IMR-90 (cell line): ENCODE measurements around the gene PTBP1. TPM values are rescaled to one million over a fixed set of nuclear protein-coding genes. Genes with fewer than 3 reads are reported as not detected.

Experiments
- ATAC-seq: fragments of 200-7000 bp; cut with Tn5 transposase; 2 replicates; pipeline ENCODE4 v1.9.1; 2020; ENCODE audit warnings: low read depth, mild to moderate bottlenecking, moderate library complexity
- BruUV-seq: library from RNA; stranded (reverse); fragments of 400-500 nt; replicated peaks from 2 replicates; lab custom pipeline; 2021; lab: Mats Ljungman, UMichigan
- CTCF ChIA-PET: fragments of 300-600 bp; formaldehyde crosslinking; extraction: SDS; loops from one replicate; lab custom pipeline; 2021; ENCODE audit warnings: antibody characterized with exemption; lab: Yijun Ruan, JAX
- POLR2A ChIA-PET: fragments of 300-600 bp; sonication (Branson Sonifier 250); formaldehyde crosslinking; loops from one replicate; lab custom pipeline; 2022; ENCODE audit warnings: antibody characterized with exemption; ENCODE audit not compliant: unreplicated experiment; lab: Charles Lee
- DNase-seq: peaks from one replicate; pipeline ENCODE4 v3.0.0; 2013
- H2AFZ ChIP-seq: replicated peaks from 2 replicates; pipeline ENCODE3; 2013; ENCODE audit warnings: low read length, mild to moderate bottlenecking; ENCODE audit not compliant: poor library complexity
- H2AK5ac ChIP-seq: 2 replicates; pipeline ENCODE4 v1.6.1; 2013; ENCODE audit warnings: low read depth, low read length, inconsistent platforms
- H2AK9ac ChIP-seq: replicated peaks from 2 replicates; pipeline ENCODE3; 2013; ENCODE audit warnings: mild to moderate bottlenecking, low read depth, low read length, moderate library complexity; ENCODE audit not compliant: poor library complexity
- H2BK120ac ChIP-seq: 2 replicates; pipeline ENCODE4 v1.6.1; 2013; ENCODE audit warnings: low read depth, low read length, inconsistent platforms
- H2BK15ac ChIP-seq: 3 replicates; pipeline ENCODE4 v1.6.1; 2013; ENCODE audit warnings: low read depth, low read length, inconsistent platforms
- H2BK20ac ChIP-seq: 2 replicates; pipeline ENCODE4 v1.6.1; 2013; ENCODE audit warnings: low read depth, mild to moderate bottlenecking, inconsistent platforms, low read length, moderate library complexity
- H2BK5ac ChIP-seq: 2 replicates; pipeline ENCODE4 v1.6.1; 2013; ENCODE audit warnings: mild to moderate bottlenecking, low read depth, low read length, inconsistent platforms; ENCODE audit not compliant: poor library complexity, severe bottlenecking
- H3K14ac ChIP-seq: replicated peaks from 2 replicates; pipeline ENCODE4 v1.6.1; 2013; ENCODE audit warnings: low read depth, low read length, inconsistent platforms
- H3K18ac ChIP-seq: 2 replicates; pipeline ENCODE4 v1.6.1; 2013; ENCODE audit warnings: low read depth, low read length, control low read depth
- H3K23ac ChIP-seq: 2 replicates; pipeline ENCODE4 v1.6.1; 2013; ENCODE audit warnings: low read depth, low read length, inconsistent platforms
- H3K27ac ChIP-seq: 2 replicates; pipeline ENCODE4 v1.5.1; 2013; ENCODE audit warnings: mild to moderate bottlenecking, control low read depth, low read length; ENCODE audit not compliant: insufficient read depth
- H3K27me3 ChIP-seq: 2 replicates; pipeline ENCODE4 v1.6.1; 2013; ENCODE audit warnings: low read length; ENCODE audit not compliant: control insufficient read depth, insufficient read depth
- H3K36me3 ChIP-seq: 2 replicates; pipeline ENCODE4 v1.6.1; 2013; ENCODE audit warnings: low read length, mixed read lengths; ENCODE audit not compliant: control insufficient read depth, insufficient read depth
- H3K4ac ChIP-seq: 2 replicates; pipeline ENCODE4 v1.6.1; 2013; ENCODE audit warnings: low read depth, low read length, inconsistent platforms
- H3K4me1 ChIP-seq: 2 replicates; pipeline ENCODE4 v1.6.1; 2013; ENCODE audit warnings: low read length, mixed read lengths; ENCODE audit not compliant: control insufficient read depth, insufficient read depth
- H3K4me2 ChIP-seq: 2 replicates; pipeline ENCODE4 v1.6.1; 2013; ENCODE audit warnings: low read depth, mild to moderate bottlenecking, control low read depth, low read length, moderate library complexity
- H3K4me3 ChIP-seq: 2 replicates; pipeline ENCODE4 v1.5.1; 2013; ENCODE audit warnings: low read depth, mild to moderate bottlenecking, control low read depth, low read length, moderate library complexity; ENCODE audit not compliant: insufficient read depth
- H3K56ac ChIP-seq: 2 replicates; pipeline ENCODE4 v1.6.1; 2013; ENCODE audit warnings: low read length, inconsistent platforms; ENCODE audit not compliant: insufficient read depth; ENCODE audit errors: extremely low read depth
- H3K79me1 ChIP-seq, 2 experiments: 2 replicates each; pipeline ENCODE4 v1.6.1; 2013; ENCODE audit warnings: low read length in 2 of 2, inconsistent platforms in 1 of 2, low read depth in 1 of 2
- H3K9ac ChIP-seq: 2 replicates; pipeline ENCODE4 v1.6.1; 2013; ENCODE audit warnings: low read depth, low read length, control low read depth
- H3K9me1 ChIP-seq: 2 replicates; pipeline ENCODE4 v1.6.1; 2013; ENCODE audit warnings: low read length, inconsistent platforms; ENCODE audit not compliant: insufficient read depth
- H3K9me3 ChIP-seq: 2 replicates; pipeline ENCODE4 v1.6.1; 2013; ENCODE audit warnings: low read length; ENCODE audit not compliant: control insufficient read depth, insufficient read depth
- H4K20me1 ChIP-seq: 2 replicates; pipeline ENCODE4 v1.6.1; 2013; ENCODE audit warnings: low read length, inconsistent platforms; ENCODE audit not compliant: insufficient read depth
- H4K5ac ChIP-seq: 2 replicates; pipeline ENCODE4 v1.6.1; 2013; ENCODE audit warnings: mild to moderate bottlenecking, low read depth, low read length, control low read depth
- H4K8ac ChIP-seq, 2 experiments: 2 replicates each; pipeline ENCODE4 v1.6.1; 2013; ENCODE audit warnings: low read depth in 2 of 2, low read length in 2 of 2, control low read depth in 1 of 2, inconsistent platforms in 1 of 2
- H4K91ac ChIP-seq: 2 replicates; pipeline ENCODE4 v1.6.1; 2013; ENCODE audit warnings: low read depth, low read length, inconsistent platforms; ENCODE audit not compliant: insufficient read depth
- MAFK ChIP-seq: IDR thresholded peaks from 2 replicates; pipeline ENCODE4 v1.6.1; 2012; ENCODE audit warnings: low read depth, low read length, improper control_type of control experiment
- NFE2L2 ChIP-seq: fragments of 150-350 bp; IDR thresholded peaks from 2 replicates; pipeline ENCODE4 v1.6.1; 2016; ENCODE audit warnings: low read depth, mild to moderate bottlenecking, low read length
- WGBS, 2 experiments: methylation state at CpG; one replicate each; pipeline versions ENCODE4 v1.1.5 to v1.1.7; 2013; ENCODE audit warnings: missing lambda C conversion rate in 2 of 2; ENCODE audit not compliant: insufficient read length in 1 of 2; ENCODE audit errors: extremely low coverage in 2 of 2; 5-methylcytosine and 5-hydroxymethylcytosine counted together
- dilution Hi-C: fragments of 300-500 bp; cut with HindIII; formaldehyde crosslinking; loops from one replicate; pipeline ENCODE4 v1.14.3; 2018; ENCODE audit warnings: low sequenced_read_pairs; ENCODE audit not compliant: unreplicated experiment
- in situ Hi-C: fragments of 300-500 bp; cut with MboI; formaldehyde crosslinking; loops from 3 replicates; pipeline ENCODE4 v1.14.3; 2019; ENCODE audit warnings: low sequenced_read_pairs, inconsistent platforms, mixed read lengths
- intact Hi-C: fragments of 100-400 bp; cut with micrococcal nuclease; formaldehyde crosslinking; loops from 2 replicates; pipeline ENCODE4 v1.10.0; 2022
- polyA plus RNA-seq, 3 experiments: library from polyadenylated mRNA; depleted of rRNA; stranded (reverse); fragments of >200 nt; gene quantifications; 2 replicates each; pipeline ENCODE4 v1.2.3, GENCODE V29; 2012; ENCODE audit warnings: low replicate concordance in 1 of 3
- total RNA-seq: library from RNA; depleted of rRNA; stranded (reverse); fragments of >200 nt; gene quantifications from 2 replicates; pipeline ENCODE4 v1.2.3, GENCODE V29; 2012

The PTBP1 gene
- total and polyA plus RNA-seq, 2 of the 4 experiments (the other 2 are of a cell fraction) = 146 to 269 TPM

DNA sequence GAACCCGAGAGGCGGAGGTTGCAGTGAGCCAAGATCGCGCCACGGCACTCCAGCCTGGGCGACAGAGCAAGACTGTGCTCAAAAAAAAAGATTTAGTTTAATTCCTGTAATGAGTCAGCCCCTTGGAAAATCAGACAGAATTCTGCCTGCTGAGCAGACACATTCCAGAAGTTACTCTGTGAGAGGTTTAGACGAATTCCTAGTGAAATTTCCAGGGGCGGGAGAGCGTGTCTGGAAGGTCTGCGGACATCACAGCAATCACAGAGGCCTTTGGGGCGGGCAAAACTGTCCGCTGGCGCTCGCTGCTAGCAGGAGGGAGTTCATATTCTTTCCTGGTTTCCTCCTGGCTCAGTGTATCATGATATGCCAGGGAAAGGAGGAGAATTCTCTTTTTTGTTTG lies 28.8 kb upstream of the PTBP1 start:
- BruUV-seq = no TSS peak
- Histone ChIP-seq H2BK5ac (no peak overlapping the region), H2AK5ac (no peak overlapping the region), H2BK15ac (no peak overlapping the region), H3K27ac (no peak overlapping the region), H4K8ac (no peak overlapping the region), H2AK9ac (no peak overlapping the region), H2AFZ (peak overlapping the region; percentile 52), H2BK20ac (no peak overlapping the region), H3K36me3 (no peaks in the 10 kb centered on the region), H4K5ac (no peak overlapping the region), H3K23ac (no peak overlapping the region), H4K20me1 (no peaks in the 10 kb centered on the region), H3K9me3 (no peaks in the 10 kb centered on the region), H3K56ac (no peak overlapping the region), H3K4me1 (no peaks in the 10 kb centered on the region), H3K9ac (no peak overlapping the region), H3K14ac (no peak overlapping the region), H3K4ac (no peak overlapping the region), H3K9me1 (no peaks in the 10 kb centered on the region), H4K91ac (no peak overlapping the region), H3K4me3 (no peak overlapping the region), H3K27me3 (no peaks in the 10 kb centered on the region; the same call in 1 of the 2 replicates), H3K4me2 (0 out of 2 replicates have a peak overlapping the region, but pooled peaks have one; percentile 47), H2BK120ac (peak overlapping the region; percentile 3; the same call in 1 of the 2 replicates), H3K18ac (no peak overlapping the region), H3K79me1 (no peaks in the 10 kb centered on the region)
- in situ Hi-C loops = loop anchor here (10.0 kb wide), 1 partner anchor 216 kb away; the partner anchor contains the start of gene WDR18
- ATAC-seq (peak; percentile 90), DNase-seq (peak; percentile 83)
- 58% methylated on average over 6 of the region's 14 CpGs; no CpG with 5 or more reads in 1 of the 2 experiments for WGBS, 2 experiments
- intact Hi-C loops = no loop called here
- ChIA-PET CTCF (no interaction called here), POLR2A (no interaction called here)
- no peak for TF ChIP-seq NFE2L2
- peak; percentile 91 for TF ChIP-seq MAFK
- dilution Hi-C loops = no loop called here
